GM12873 (cell line): ENCODE data around the gene ARIH2.

ENCODE experiments used
- TF ChIP-seq, protein P1 (sequence below): IDR thresholded peaks from 2 replicates; pipeline ENCODE4 v1.5.1; 2012; ENCODE audit warnings: low read depth, mild to moderate bottlenecking, moderate library complexity, low read length, control low read depth; ENCODE audit not compliant: insufficient read depth; ENCODE audit errors: missing control alignments

ARIH2 gene

GRCh38 chr3:48963591-48963990, 44.9 kb downstream of the ARIH2 start:
- TF ChIP-seq, protein P1, sequence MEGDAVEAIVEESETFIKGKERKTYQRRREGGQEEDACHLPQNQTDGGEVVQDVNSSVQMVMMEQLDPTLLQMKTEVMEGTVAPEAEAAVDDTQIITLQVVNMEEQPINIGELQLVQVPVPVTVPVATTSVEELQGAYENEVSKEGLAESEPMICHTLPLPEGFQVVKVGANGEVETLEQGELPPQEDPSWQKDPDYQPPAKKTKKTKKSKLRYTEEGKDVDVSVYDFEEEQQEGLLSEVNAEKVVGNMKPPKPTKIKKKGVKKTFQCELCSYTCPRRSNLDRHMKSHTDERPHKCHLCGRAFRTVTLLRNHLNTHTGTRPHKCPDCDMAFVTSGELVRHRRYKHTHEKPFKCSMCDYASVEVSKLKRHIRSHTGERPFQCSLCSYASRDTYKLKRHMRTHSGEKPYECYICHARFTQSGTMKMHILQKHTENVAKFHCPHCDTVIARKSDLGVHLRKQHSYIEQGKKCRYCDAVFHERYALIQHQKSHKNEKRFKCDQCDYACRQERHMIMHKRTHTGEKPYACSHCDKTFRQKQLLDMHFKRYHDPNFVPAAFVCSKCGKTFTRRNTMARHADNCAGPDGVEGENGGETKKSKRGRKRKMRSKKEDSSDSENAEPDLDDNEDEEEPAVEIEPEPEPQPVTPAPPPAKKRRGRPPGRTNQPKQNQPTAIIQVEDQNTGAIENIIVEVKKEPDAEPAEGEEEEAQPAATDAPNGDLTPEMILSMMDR, result no peak

DNA sequence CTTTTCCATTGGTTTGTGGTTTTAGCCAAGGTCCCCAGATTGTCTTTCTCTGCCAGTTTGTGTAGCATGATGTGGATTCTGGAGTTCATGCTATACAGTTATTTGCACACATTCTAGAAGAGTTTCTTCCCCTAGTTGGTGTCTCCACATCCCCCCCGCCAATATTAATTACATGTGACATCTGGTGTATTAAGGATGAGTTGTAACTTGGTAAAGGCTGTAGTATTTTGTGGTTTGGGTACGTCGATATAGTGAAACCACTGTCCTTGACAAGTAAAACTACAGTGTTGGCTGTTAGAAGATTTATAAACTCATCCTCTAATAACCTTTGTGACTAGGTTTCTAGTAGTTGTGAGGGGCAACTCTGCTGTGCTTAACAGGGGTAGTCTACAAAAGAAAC, 47.7 kb downstream of the ARIH2 start:
- TF ChIP-seq, protein P1, result no peak

- TF ChIP-seq, protein P1, result no peak
Measured at GRCh38 chr3:48966876-48967361, 48.3 kb downstream of the ARIH2 start.

GRCh38 chr3:48970586-48970985, 51.9 kb downstream of the ARIH2 start:
- TF ChIP-seq, protein P1, result no peak

DNA sequence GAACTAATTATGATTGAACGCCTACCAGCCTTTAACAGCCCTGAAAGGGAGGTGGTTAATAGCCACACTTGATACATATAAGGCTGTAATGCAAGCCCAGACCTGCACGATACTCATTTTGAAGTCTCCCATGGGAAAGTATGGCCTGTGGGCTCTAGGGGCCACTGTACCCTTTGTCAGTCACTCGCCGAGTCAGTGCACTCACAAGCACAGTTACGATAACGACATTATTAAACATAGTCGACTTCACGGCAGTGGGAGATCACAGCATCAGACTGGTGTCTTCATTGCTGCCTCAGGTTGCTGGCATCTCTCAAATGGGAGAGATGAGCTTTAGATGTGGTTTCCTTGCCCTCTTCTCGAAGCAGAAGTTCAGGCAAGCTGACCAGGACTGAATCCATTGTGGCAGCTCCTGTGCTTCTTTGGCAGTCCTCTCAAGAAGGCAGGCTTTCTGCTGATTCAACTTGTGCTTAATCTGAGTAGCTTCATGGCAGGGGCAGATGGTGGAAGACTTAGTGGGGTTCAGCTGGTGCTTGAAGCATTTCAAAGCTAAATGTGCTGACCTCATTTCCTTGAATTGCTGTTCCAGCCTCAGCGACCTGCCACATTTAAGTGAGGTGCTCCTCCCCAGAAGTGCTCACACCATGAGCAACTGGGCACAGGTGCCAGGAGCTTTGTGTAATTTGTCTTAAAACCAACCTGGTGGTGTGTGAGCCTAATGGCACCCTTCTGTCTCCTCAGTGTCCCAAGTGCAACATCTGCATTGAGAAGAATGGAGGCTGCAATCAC, 55.6 kb downstream of the ARIH2 start:
- TF ChIP-seq, protein P1, result no peak

- TF ChIP-seq, protein P1, result no peak
Measured at GRCh38 chr3:48979451-48979850, 60.8 kb downstream of the ARIH2 start.

GRCh38 chr3:48980295-48980694, 61.7 kb downstream of the ARIH2 start:
- TF ChIP-seq, protein P1, result no peak
